HEK293 (cell line): ENCODE results near the gene CPSF6.

Experiments
- CTCF ChIP-seq: fragments of 450-650 bp; formaldehyde crosslinking; IDR thresholded peaks from 2 replicates; pipeline ENCODE4 v1.5.1; 2016; ENCODE audit warnings: missing biosample characterization, missing genetic modification characterization
- ZBTB49 ChIP-seq: fragments of 450-650 bp; formaldehyde crosslinking; IDR thresholded peaks from 2 replicates; pipeline ENCODE4 v1.5.1; 2016; ENCODE audit warnings: missing biosample characterization, missing genetic modification characterization, low read depth
- ZEB2 ChIP-seq: fragments of 450-650 bp; formaldehyde crosslinking; IDR thresholded peaks from 2 replicates; pipeline ENCODE4 v1.5.1; 2016; ENCODE audit warnings: missing biosample characterization, missing genetic modification characterization
- ZNF677 ChIP-seq: fragments of 450-650 bp; IDR thresholded peaks from 2 replicates; pipeline ENCODE4 v1.5.0; 2018; ENCODE audit warnings: missing biosample characterization, mild to moderate bottlenecking, missing genetic modification characterization, moderate library complexity

GRCh38 chr12:69266036-69266635, 26.8 kb downstream of the CPSF6 start:
- TF ChIP-seq ZEB2 (tag by site-specific recombination) (no peak), ZNF677 (tag by site-specific recombination) (no peak), CTCF (tag by site-specific recombination) (no peak), ZBTB49 (tag by site-specific recombination) (no peak)
